OCI-M2 (cell line): ENCODE results near the gene FUT1.
"Not testable (repeated sequence)": the region's sequence is repeated elsewhere in the genome, so short reads cannot be mapped to it uniquely, and the experiment has no call there.

Experiments used
- DNase-seq: peaks from one replicate; lab custom pipeline; 2025; ENCODE audit not compliant: unreplicated experiment; lab: John Stamatoyannopoulos, UW

FUT1 gene

GRCh38 chr19:48752496-48753365, at the start of gene FUT1:
TSS of gene FUT1 (minus strand) at chr19:48752641. CDS start at chr19:48751281, 1,360 bp downstream.
- no peak for DNase-seq

GRCh38 chr19:48799358-48800300, 47.2 kb upstream of the FUT1 start:
- no peak for DNase-seq

- DNase-seq = no peak
These were observed 46.5 kb upstream of the FUT1 start for GRCh38 chr19:48798937-48799336.

- DNase-seq = no peak
These were observed 44.7 kb upstream of the FUT1 start for GRCh38 chr19:48797103-48797502.

GRCh38 chr19:48796298-48797083, 44.0 kb upstream of the FUT1 start:
- no peak for DNase-seq

GRCh38 chr19:48795685-48796070, 43.2 kb upstream of the FUT1 start:
- DNase-seq = no peak

- peak; percentile 92 for DNase-seq
These were observed 42.7 kb upstream of the FUT1 start for GRCh38 chr19:48795055-48795684.

GRCh38 chr19:48794291-48794690, 41.9 kb upstream of the FUT1 start:
- DNase-seq = no peak

GRCh38 chr19:48793271-48793670, 40.8 kb upstream of the FUT1 start:
- DNase-seq = no peak

- not testable (repeated sequence) for DNase-seq
These were observed 34.9 kb upstream of the FUT1 start for GRCh38 chr19:48787331-48787730.

- not testable (repeated sequence) for DNase-seq
These were observed 34.0 kb upstream of the FUT1 start for GRCh38 chr19:48786422-48786821.

GRCh38 chr19:48784527-48784926, 32.1 kb upstream of the FUT1 start:
- peak; percentile 46 for DNase-seq

GRCh38 chr19:48780631-48781391, 28.4 kb upstream of the FUT1 start:
- no peak for DNase-seq

- no peak for DNase-seq
These were observed 27.2 kb upstream of the FUT1 start for GRCh38 chr19:48779636-48780035.

- DNase-seq = no peak
These were observed 25.3 kb upstream of the FUT1 start for GRCh38 chr19:48777720-48778119.

- DNase-seq = no peak
These were observed 24.7 kb upstream of the FUT1 start for GRCh38 chr19:48777139-48777538.

GRCh38 chr19:48772503-48772953, 20.1 kb upstream of the FUT1 start:
- no peak for DNase-seq

GRCh38 chr19:48770734-48771472, 18.5 kb upstream of the FUT1 start:
- DNase-seq = no peak

- no peak for DNase-seq
These were observed 17.8 kb upstream of the FUT1 start for GRCh38 chr19:48770266-48770665.
